ENCODE measurements around the gene CPD.

DNA sequence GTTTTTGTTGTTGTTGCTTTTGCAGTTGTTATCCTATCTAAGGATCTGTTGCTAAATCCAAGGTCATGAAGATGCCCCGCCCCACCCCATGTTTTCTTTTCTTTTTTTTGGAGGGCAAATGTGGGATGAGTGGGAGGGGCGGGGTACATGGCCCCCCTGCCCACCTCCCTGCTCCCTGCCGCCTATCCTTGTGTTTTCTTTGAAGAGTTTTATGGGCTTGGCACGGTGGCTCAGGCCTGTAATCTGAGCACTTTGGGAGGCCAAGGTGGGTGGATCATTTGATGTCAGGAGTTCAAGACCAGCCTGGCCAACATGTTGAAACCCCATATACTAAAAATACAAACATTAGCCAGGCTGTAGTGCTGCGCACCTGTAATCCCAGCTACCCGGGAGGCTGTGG, 79.6 kb downstream of the CPD start:
- TF ChIP-seq, protein P1, sequence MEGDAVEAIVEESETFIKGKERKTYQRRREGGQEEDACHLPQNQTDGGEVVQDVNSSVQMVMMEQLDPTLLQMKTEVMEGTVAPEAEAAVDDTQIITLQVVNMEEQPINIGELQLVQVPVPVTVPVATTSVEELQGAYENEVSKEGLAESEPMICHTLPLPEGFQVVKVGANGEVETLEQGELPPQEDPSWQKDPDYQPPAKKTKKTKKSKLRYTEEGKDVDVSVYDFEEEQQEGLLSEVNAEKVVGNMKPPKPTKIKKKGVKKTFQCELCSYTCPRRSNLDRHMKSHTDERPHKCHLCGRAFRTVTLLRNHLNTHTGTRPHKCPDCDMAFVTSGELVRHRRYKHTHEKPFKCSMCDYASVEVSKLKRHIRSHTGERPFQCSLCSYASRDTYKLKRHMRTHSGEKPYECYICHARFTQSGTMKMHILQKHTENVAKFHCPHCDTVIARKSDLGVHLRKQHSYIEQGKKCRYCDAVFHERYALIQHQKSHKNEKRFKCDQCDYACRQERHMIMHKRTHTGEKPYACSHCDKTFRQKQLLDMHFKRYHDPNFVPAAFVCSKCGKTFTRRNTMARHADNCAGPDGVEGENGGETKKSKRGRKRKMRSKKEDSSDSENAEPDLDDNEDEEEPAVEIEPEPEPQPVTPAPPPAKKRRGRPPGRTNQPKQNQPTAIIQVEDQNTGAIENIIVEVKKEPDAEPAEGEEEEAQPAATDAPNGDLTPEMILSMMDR (IDR thresholded peaks at IDR 0.05), result no peak
- TF ChIP-seq JUND (IDR thresholded peaks at IDR 0.05) (no peak), SIN3A (IDR thresholded peaks at IDR 0.05; ENCODE audit: borderline replicate concordance, low read depth, low read length) (no peak), YY1 (IDR thresholded peaks at IDR 0.05; ENCODE audit: low read depth) (no peak), TAF1 (IDR thresholded peaks at IDR 0.05; ENCODE audit: borderline replicate concordance, low read depth, low read length) (no peak), GABPA (IDR thresholded peaks at IDR 0.05; ENCODE audit: low read depth) (no peak), MEF2A (IDR thresholded peaks at IDR 0.05; ENCODE audit: borderline replicate concordance, low read depth) (no peak)
- TF ChIP-seq, protein P2, sequence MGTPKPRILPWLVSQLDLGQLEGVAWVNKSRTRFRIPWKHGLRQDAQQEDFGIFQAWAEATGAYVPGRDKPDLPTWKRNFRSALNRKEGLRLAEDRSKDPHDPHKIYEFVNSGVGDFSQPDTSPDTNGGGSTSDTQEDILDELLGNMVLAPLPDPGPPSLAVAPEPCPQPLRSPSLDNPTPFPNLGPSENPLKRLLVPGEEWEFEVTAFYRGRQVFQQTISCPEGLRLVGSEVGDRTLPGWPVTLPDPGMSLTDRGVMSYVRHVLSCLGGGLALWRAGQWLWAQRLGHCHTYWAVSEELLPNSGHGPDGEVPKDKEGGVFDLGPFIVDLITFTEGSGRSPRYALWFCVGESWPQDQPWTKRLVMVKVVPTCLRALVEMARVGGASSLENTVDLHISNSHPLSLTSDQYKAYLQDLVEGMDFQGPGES (IDR thresholded peaks at IDR 0.05; ENCODE audit: low read depth, low read length), result no peak
- TF ChIP-seq, protein P3, sequence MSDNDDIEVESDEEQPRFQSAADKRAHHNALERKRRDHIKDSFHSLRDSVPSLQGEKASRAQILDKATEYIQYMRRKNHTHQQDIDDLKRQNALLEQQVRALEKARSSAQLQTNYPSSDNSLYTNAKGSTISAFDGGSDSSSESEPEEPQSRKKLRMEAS (IDR thresholded peaks at IDR 0.05; ENCODE audit: low read depth), result no peak
